ENCODE data around the gene SNAI1.
"Not testable (repeated sequence)": the region's sequence is repeated elsewhere in the genome, so short reads cannot be mapped to it uniquely, and the experiment has no call there.

SNAI1 gene

GRCh38 chr20:49951151-49951550 lies 31.6 kb upstream of the SNAI1 start:
- H3K36me3 ChIP-seq (ENCODE audit: low read length), result peaks cover 17% of the 10 kb centered on the region
- no peaks in the 10 kb centered on the region for H3K9me2 ChIP-seq (replicated peaks; ENCODE audit: insufficient read depth, low read length)
- no peak overlapping the region for H3K4me2 ChIP-seq (ENCODE audit: low read depth, low read length, poor library complexity, severe bottlenecking)
- H4K20me1 ChIP-seq (ENCODE audit: low read depth, low read length), result no peaks in the 10 kb centered on the region
- no peak overlapping the region for H3K27ac ChIP-seq (ENCODE audit: low read depth, low read length)
- no peaks in the 10 kb centered on the region for H3F3A ChIP-seq (ENCODE audit: insufficient read depth)
- TF ChIP-seq CTCF (IDR thresholded peaks at IDR 0.05; ENCODE audit: insufficient read depth, low read length, poor library complexity, severe bottlenecking), result no peak
- H2AFZ ChIP-seq (ENCODE audit: low read depth, low read length, severe bottlenecking), result no peak overlapping the region
- H3K4me3 ChIP-seq (ENCODE audit: insufficient read depth, low read length, poor library complexity, severe bottlenecking), result no peak overlapping the region
- no peak overlapping the region for H3K9ac ChIP-seq (ENCODE audit: low read length)
- H3K9me3 ChIP-seq (ENCODE audit: insufficient read depth, low read length), result no peaks in the 10 kb centered on the region
- no peaks in the 10 kb centered on the region for H3K27me3 ChIP-seq (ENCODE audit: low read length)
- no peaks in the 10 kb centered on the region for H3K79me2 ChIP-seq (ENCODE audit: insufficient read depth, low read length)

GRCh38 chr20:49955167-49955566 lies 27.6 kb upstream of the SNAI1 start:
- TF ChIP-seq CTCF (IDR thresholded peaks at IDR 0.05; ENCODE audit: insufficient read depth, low read length, poor library complexity, severe bottlenecking), result no peak
- TF ChIP-seq EZH2phosphoT487 (conservative IDR thresholded peaks at IDR 0.05; ENCODE audit: low read length), result no peak
- H3K27me3 ChIP-seq (ENCODE audit: low read length), result no peaks in the 10 kb centered on the region
- H3K9ac ChIP-seq (ENCODE audit: low read length), result no peak overlapping the region
- no peak overlapping the region for H3K27ac ChIP-seq (ENCODE audit: low read depth, low read length)
- H3K36me3 ChIP-seq (ENCODE audit: low read length), result peaks cover 11% of the 10 kb centered on the region
- no peak overlapping the region for H2AFZ ChIP-seq (ENCODE audit: low read depth, low read length, severe bottlenecking)
- H3K79me2 ChIP-seq (ENCODE audit: insufficient read depth, low read length), result no peaks in the 10 kb centered on the region
- peaks cover 4% of the 10 kb centered on the region for H3F3A ChIP-seq (ENCODE audit: insufficient read depth)
- no peaks in the 10 kb centered on the region for H4K20me1 ChIP-seq (ENCODE audit: low read depth, low read length)
- H3K4me2 ChIP-seq (ENCODE audit: low read depth, low read length, poor library complexity, severe bottlenecking), result no peak overlapping the region
- no peak overlapping the region for H3K4me3 ChIP-seq (ENCODE audit: insufficient read depth, low read length, poor library complexity, severe bottlenecking)
- no peaks in the 10 kb centered on the region for H3K9me3 ChIP-seq (ENCODE audit: insufficient read depth, low read length)
- H3K9me2 ChIP-seq (replicated peaks; ENCODE audit: insufficient read depth, low read length), result no peaks in the 10 kb centered on the region

GRCh38 chr20:49955830-49956396 lies 26.9 kb upstream of the SNAI1 start:
- not testable (repeated sequence) for H3K9me2 ChIP-seq (replicated peaks; ENCODE audit: insufficient read depth, low read length); H3K36me3 ChIP-seq (ENCODE audit: low read length)

GRCh38 chr20:49956689-49957088 lies 26.1 kb upstream of the SNAI1 start:
- Histone ChIP-seq H3K79me2 (ENCODE audit: insufficient read depth, low read length) (no peaks in the 10 kb centered on the region), H3K9ac (ENCODE audit: low read length) (no peak overlapping the region), H3K36me3 (ENCODE audit: low read length) (peaks cover 2% of the 10 kb centered on the region; the same call in 1 of the 2 replicates), H3F3A (ENCODE audit: insufficient read depth) (peaks cover 4% of the 10 kb centered on the region), H4K20me1 (ENCODE audit: low read depth, low read length) (no peaks in the 10 kb centered on the region), H3K9me3 (ENCODE audit: insufficient read depth, low read length) (no peaks in the 10 kb centered on the region), H2AFZ (ENCODE audit: low read depth, low read length, severe bottlenecking) (no peak overlapping the region), H3K27me3 (ENCODE audit: low read length) (no peaks in the 10 kb centered on the region), H3K4me3 (ENCODE audit: insufficient read depth, low read length, poor library complexity, severe bottlenecking) (no peak overlapping the region), H3K4me2 (ENCODE audit: low read depth, low read length, poor library complexity, severe bottlenecking) (no peak overlapping the region), H3K27ac (ENCODE audit: low read depth, low read length) (no peak overlapping the region), H3K9me2 (replicated peaks; ENCODE audit: insufficient read depth, low read length) (no peaks in the 10 kb centered on the region)
- TF ChIP-seq EZH2phosphoT487 (conservative IDR thresholded peaks at IDR 0.05; ENCODE audit: low read length) (no peak), CTCF (IDR thresholded peaks at IDR 0.05; ENCODE audit: insufficient read depth, low read length, poor library complexity, severe bottlenecking) (no peak)

More at GRCh38 chr20:49955830-49956396, 26.9 kb upstream of the SNAI1 start:
- H4K20me1 ChIP-seq (ENCODE audit: low read depth, low read length); H3K9me3 ChIP-seq (ENCODE audit: insufficient read depth, low read length); H3K27me3 ChIP-seq (ENCODE audit: low read length); H3F3A ChIP-seq (ENCODE audit: insufficient read depth); H3K27ac ChIP-seq (ENCODE audit: low read depth, low read length); H3K4me2 ChIP-seq (ENCODE audit: low read depth, low read length, poor library complexity, severe bottlenecking); H2AFZ ChIP-seq (ENCODE audit: low read depth, low read length, severe bottlenecking); H3K9ac ChIP-seq (ENCODE audit: low read length); H3K4me3 ChIP-seq (ENCODE audit: insufficient read depth, low read length, poor library complexity, severe bottlenecking); H3K79me2 ChIP-seq (ENCODE audit: insufficient read depth, low read length): not testable (repeated sequence)

GRCh38 chr20:49957089-49957938 lies 25.5 kb upstream of the SNAI1 start:
- not testable (repeated sequence) for H3K9me3 ChIP-seq (ENCODE audit: insufficient read depth, low read length); H3K4me2 ChIP-seq (ENCODE audit: low read depth, low read length, poor library complexity, severe bottlenecking); H3K9ac ChIP-seq (ENCODE audit: low read length); H3K27ac ChIP-seq (ENCODE audit: low read depth, low read length); H4K20me1 ChIP-seq (ENCODE audit: low read depth, low read length); H3K27me3 ChIP-seq (ENCODE audit: low read length); H3K79me2 ChIP-seq (ENCODE audit: insufficient read depth, low read length); H2AFZ ChIP-seq (ENCODE audit: low read depth, low read length, severe bottlenecking); H3K9me2 ChIP-seq (replicated peaks; ENCODE audit: insufficient read depth, low read length); H3F3A ChIP-seq (ENCODE audit: insufficient read depth); H3K4me3 ChIP-seq (ENCODE audit: insufficient read depth, low read length, poor library complexity, severe bottlenecking); H3K36me3 ChIP-seq (ENCODE audit: low read length)
